HL-60/S4 treated with phorbol 12-myristate 13-acetate at 8.2 ng/mL for 4 days and 3 days (cell line): ENCODE data around the gene SMPD1.

ENCODE experiments used
- in situ Hi-C: fragments of 300-500 bp; cut with MboI; formaldehyde crosslinking; loops from 2 replicates; pipeline ENCODE4 v1.15.0; 2022; ENCODE audit warnings: low sequenced_read_pairs

Gene SMPD1

DNA sequence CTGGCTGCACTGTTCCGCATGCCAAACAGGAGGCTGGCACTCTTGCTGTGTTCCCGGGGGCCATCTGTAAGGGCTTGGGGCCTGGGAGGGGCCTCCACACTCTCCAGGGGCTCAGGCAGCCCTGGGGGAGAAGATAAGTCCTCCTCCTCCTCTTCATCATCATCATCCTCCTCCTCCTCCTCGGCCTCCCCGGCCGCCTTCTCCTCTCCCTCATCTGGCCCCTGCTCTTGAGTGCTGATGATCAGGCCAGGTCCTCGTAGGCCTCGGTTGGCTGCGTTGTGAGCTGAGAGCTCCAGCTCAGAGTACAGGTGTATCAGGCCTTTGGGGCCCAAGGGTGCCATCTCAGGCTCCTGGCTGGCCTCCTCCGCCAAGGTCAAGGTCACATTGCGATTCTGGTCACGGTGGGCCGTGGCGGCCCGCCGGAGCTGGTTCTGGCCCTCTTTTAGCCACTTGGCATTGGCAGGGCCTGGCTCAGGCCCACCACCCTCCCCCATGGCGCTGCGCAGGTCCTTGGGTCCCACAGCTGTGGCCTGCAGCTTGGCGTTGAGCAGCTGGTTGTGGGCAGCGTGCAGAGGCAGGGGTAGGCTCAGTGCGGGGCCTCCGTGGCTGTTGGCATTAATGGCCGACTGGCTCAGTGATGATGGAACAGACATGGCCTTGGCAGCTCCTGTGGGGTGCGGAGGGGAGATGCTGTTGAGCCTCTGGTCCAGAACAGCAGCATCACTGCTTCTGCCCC is 20.6 kb downstream of the SMPD1 start:
- in situ Hi-C loops, result no loop called here

DNA sequence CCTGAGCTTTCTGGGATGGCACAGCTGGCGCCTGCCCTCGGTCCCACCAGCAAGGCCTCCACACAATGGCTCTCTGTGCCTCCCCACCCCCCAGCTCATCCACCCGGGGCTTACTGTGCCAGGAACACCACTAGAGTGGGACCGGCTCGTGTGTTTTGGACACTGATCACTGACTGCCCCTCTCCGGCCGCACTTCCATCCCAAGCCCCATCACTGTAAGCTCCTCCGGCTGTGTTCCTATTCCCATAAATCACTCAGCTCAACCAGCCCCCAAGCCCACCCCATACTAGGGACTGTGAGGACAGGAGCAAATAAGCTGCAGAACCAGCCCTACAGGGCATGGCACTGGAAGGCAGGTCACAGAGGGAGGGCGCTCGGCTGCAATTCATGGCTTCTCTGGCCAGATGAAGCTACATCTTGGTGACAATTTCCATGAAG is 21.3 kb downstream of the SMPD1 start:
- in situ Hi-C loops, result no loop called here

DNA sequence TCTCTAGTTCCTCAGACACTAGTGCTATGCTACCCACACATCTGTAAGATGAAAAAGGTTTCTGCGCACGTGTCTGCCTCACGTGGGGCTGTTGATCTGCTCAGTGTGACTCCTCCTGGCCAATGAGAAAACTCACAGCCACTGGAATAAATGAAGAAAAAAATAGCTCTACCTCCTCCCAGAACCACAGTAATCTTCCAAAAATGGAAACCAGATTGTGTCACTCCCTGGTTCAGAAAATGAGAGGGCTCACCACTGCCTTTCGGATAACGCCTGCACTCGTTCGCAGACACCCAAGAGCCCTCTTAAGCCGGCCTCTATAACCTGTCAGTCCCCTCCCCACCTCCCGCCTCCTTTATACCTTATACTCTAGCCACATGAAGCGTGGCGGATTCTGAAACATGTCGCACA is 23.5 kb downstream of the SMPD1 start:
- in situ Hi-C loops, result no loop called here

DNA sequence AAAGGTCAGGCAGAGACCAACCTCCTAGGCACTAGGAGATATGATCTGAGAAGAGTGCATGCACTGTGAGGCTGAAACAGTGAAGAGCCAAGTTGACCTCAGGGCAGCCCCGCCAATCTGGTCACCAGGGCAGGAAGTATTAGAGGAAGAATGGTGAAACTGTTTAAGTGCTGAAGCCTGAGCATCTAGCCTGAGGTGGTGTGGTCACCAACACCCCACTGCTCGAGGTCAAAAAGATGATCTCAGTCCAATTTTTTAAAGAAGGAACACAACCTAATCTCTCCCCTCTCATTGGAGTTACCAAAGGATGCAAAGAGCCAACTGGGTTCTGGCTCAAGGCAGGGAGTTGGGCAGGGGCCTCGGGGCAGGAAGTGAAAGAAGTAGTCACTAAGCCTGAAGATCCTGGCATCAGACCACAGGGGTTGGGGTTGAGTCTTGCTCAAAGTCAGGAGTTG is 24.6 kb downstream of the SMPD1 start:
- in situ Hi-C loops, result no loop called here

DNA sequence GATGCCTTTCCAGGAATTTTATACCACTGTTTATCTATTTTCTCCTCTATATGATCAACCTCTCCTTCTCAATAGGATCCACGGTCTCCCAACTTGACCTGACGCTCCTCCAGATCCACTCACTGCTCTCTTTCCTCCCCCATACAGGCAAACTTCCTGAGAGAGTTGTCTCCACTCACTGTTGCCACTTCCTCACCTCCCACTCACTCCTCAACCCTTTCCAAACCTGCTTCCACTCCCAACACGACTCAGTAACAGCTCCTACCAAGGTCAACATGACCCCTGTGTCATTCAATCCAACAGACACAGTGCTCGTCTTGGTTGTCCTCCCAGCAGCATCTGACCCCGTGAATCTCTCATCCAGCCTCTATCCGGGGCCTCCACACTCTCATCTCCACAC is 25.5 kb downstream of the SMPD1 start:
- in situ Hi-C loops, result no loop called here

DNA sequence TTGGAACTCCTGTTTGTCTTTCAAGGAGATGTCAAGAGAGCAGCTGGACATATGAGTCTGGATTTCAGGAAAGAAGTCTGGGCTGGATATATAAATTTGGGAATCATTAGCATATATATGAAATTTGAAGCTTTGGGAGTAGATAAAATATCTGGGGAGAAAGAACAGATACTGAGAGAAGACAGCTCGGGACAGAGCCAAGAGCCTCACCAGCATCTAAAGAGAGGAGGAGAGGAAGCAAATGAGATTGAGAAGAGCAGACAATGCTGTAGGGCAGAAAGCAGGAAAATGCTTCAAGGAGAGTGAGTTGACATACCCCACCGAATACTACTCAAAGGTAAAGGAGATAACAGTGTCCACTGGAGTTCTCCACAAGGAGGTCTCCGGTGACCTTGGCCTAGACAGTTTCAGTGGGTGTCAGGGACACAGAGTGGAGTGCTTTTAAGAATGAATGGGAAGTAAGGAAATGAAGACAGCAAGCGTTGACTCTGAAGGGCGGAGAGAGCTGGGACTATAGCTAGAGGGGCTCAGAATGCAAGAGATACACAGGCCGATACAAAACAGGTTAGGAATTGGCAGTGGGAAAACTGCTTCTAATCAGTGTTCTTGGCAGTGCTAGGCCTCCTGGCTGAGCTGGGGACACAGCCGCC is 27.8 kb downstream of the SMPD1 start:
- in situ Hi-C loops, result no loop called here

DNA sequence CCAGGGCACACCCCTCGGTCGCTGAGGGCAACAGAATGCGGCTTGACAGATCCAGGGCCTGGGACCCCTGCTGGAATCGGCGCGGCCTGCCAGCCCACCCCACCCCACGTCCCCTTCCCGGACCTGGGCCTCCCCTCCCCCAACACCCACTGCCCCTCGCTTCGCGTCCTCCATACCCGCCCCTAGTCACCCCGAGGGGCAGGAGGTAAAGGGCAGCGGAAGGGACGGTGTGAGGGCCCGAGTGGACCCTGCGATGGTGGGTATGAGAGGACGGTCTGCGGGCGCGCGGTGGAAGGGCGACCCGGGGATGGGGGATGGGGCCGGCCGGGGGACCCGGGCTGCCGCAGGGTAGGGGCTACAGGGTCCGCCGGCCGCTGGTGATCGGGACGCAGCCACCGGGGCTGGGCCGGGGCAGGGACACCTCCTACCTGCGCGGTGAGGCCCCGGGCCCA is 28.3 kb downstream of the SMPD1 start:
- in situ Hi-C loops, result no loop called here

DNA sequence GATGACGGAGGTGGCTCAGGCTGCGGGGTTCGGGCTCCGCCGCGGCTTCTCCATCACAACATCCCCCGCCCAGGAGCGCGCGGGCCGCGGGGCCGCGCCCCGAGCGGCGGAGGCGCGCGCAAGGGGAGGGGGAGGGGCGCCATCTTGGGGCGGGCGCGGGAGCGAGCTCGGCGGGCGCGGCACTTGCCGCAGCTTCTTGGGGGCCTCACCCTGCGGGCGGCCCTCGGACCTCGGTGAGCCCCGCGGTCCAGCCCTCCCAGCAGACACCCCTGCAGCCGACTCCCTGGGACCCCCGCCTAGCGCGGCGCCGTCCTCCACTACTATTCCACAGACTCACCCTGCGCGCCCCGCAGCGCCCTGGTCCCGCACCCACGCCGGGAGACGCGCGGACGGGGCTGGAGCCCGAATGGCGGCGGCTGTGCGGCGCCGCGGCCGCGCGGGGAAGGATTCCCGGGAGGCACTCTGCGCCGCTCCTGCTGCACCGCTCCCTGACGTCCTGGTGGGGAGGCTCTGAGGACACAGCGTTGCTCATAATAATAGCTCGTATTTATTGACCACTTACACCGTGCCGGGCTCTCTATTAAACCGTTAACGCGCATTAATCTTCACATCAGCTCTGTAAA is 28.8 kb downstream of the SMPD1 start, which contains the start of gene APBB1:
TSS of gene APBB1 (minus strand) at position 86 of the 623 bp plus-strand sequence. CDS start 7,747 bp downstream, outside the sequence.
- in situ Hi-C loops, result no loop called here

GRCh38 chr11:6420677-6421076 is 30.4 kb downstream of the SMPD1 start:
- in situ Hi-C loops, result no loop called here

DNA sequence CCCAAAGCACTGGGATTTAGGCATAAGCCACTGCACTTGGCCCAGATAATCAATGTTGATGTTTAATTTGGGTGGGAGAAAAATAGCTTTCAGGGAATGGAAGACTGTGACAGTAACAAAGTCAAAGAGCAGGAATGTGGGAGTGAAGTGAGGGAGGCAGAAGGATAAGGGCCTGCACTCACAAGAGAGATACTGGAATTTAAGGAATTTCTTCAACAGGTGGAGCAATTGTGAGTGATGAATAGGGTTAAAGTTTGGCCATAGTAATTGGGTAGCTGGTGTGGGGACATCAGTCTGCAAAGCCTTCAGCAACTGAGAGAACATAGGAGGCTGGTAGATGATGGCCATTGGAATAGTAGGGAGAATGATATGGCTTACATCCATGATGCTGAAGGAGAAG is 37.2 kb downstream of the SMPD1 start:
- in situ Hi-C loops, result no loop called here

DNA sequence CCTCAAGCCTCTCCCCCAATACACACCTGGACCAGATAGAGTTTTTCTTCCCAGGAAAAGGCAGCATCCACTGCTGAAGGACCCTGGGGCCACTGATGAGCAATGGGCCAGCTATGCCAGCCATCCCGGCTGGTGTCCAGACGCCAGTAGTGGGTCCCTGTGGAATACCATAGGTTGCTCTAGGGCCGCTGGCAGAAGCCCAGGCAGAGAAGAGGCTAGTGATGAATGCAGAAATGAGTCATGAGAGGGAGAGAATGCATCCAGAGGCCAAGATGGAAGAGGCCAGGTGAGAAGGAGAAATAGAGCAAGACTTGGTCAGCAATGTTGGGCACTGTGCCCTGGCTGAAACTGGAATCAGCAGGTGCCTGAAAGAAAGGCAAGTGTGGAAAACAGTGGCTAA is 41.6 kb downstream of the SMPD1 start:
- in situ Hi-C loops, result no loop called here

- in situ Hi-C loops, result no loop called here
These were observed 43.9 kb downstream of the SMPD1 start for GRCh38 chr11:6433998-6434660.

DNA sequence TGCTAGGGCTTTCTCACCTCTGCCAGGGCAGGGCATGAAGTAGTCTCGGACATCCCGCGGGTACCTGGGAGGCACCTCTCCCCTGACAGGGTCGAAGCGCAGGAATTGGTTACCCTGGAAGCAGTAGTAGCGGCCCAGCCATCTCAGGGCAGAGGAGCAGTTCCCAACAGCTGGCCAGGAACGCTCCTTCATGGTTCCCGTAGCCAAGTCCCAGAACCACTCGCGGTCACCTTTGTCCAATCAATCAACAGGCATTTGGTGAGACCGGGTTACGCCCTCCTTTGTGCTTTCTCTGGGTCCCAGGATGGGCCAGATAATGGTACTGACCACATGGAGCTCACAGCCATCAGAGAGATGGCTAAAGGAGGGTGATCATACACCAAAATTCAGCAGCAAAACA is 47.1 kb downstream of the SMPD1 start:
- in situ Hi-C loops, result no loop called here

DNA sequence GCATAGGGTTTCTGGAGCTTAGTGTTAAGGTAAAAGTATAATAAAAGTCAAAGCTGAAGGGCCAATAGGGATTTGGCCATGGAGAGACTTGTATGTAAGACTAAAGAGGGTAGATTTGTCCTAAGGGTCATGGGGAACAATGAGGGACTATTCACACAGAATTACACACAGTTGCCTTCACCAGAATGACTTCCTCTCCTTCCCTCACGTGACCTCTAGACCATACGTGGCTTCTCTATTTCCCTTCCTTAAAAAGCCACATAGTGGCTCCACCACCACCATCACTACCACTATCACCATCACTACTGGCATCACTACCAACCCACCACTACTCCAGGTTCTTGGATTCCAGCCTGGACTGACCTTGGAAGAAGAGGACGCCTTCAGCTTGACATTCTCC is 47.7 kb downstream of the SMPD1 start:
- in situ Hi-C loops, result no loop called here

GRCh38 chr11:6438979-6439571 is 48.8 kb downstream of the SMPD1 start:
- in situ Hi-C loops, result no loop called here

DNA sequence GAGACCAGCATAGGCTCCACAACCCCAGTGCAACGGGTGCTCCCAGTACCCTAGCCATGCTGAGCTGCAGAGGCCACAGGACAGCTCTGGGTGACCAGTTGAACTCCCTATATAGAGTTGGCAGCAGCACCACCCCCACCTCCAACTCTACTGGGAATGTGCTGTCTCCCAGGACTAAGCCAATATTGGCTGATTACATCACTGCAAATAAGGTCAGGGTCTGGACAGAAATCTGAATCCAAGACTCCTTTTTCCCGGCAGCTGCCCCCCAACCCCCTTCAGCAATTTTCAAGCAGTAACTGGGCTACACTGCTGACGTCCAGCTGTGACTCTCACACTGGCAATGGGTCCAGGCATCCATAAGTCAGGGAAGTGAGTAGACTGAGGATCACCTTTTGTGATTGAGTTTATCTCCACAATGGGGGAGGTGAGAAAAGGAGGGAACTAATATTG is 50.7 kb downstream of the SMPD1 start, which contains the start of gene HPX:
TSS of gene HPX (minus strand) at position 82 of the 453 bp plus-strand sequence. CDS start at position 58, 24 bp downstream.
- in situ Hi-C loops, result no loop called here

- in situ Hi-C loops, result no loop called here
These were observed 52.2 kb downstream of the SMPD1 start for GRCh38 chr11:6442441-6442840.

DNA sequence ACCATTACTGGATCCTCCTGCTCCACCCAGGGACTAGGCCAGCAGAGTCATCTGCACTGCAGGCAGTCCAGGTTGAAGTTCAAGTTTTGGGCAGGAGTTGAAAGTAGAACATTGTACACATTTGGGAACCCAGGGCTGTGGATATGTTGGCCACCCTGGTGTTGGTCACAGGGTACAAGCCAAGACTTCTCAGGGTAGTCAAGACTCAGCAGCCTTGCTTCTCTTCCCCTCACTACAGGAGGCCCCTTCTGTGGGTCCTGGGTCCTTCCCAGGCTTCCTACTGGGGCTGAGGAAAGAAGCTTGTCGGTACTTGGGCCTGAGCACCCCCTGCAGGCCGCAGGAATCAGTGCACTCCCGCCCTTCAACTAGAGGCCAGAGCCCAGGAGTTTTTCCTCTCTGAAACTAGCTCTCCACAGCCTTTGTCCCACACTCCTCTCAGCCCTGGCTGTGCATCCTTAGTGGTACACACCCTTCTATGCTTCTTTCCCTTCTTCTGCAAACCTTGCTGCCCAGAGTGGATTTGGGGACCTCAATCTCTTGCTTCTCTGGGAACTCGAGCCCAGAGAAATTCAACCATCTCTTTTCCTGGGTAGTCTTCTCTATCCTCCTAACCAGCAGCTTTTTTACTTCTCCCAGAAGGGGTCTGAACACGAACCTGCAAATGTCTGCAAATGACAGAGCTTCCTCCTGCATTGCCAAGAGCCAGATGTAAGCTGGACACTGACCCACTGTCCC is 53.2 kb downstream of the SMPD1 start:
- in situ Hi-C loops, result no loop called here
